ENCODE results near the gene PARP12. TPM values are rescaled to one million over a fixed set of nuclear protein-coding genes. Genes with fewer than 3 reads are reported as not detected.

PARP12 gene
- total and polyA plus RNA-seq, 2 of the 8 experiments (the other 6 are each of a cell fraction or from before 2014, with no cell fraction given): 9.0 to 21.5 TPM

DNA sequence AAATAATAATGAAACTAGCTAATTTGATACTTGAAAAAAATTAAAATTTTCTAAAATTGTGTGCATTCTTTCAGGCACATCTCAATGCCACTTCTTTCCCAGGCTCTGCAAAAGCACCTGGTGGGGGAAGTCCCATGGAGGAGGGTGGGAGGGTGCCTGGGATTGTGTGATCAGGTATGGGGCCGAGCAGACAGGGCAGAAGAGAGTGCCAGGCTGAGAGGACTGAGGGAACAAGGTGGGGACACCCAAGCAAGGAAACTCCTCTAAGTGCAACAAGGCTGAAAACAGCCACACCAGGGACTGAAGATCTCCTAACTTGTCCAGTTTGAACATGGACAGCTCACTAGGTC lies 13.8 kb downstream of the PARP12 start (continued):
- TF ChIP-seq, protein P1, sequence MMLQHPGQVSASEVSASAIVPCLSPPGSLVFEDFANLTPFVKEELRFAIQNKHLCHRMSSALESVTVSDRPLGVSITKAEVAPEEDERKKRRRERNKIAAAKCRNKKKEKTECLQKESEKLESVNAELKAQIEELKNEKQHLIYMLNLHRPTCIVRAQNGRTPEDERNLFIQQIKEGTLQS (IDR thresholded peaks at IDR 0.05; ENCODE audit: insufficient read depth, low read depth, low read length): no peak
- TF ChIP-seq, protein P2, sequence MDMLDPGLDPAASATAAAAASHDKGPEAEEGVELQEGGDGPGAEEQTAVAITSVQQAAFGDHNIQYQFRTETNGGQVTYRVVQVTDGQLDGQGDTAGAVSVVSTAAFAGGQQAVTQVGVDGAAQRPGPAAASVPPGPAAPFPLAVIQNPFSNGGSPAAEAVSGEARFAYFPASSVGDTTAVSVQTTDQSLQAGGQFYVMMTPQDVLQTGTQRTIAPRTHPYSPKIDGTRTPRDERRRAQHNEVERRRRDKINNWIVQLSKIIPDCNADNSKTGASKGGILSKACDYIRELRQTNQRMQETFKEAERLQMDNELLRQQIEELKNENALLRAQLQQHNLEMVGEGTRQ (IDR thresholded peaks at IDR 0.05; ENCODE audit: low read length): no peak
- TF ChIP-seq TEAD4 (IDR thresholded peaks at IDR 0.05; ENCODE audit: low read depth, low read length) (no peak), SP1 (IDR thresholded peaks at IDR 0.05; ENCODE audit: low read depth, low read length) (no peak), RNF2 (IDR thresholded peaks at IDR 0.05; ENCODE audit: borderline replicate concordance, low read depth, low read length, missing control alignments, poor library complexity, severe bottlenecking) (no peak), ASH2L (IDR thresholded peaks at IDR 0.05; ENCODE audit: low read length) (no peak), NANOG (IDR thresholded peaks at IDR 0.05; ENCODE audit: insufficient read depth, low read depth, low read length, poor library complexity, severe bottlenecking) (no peak), TCF12 (IDR thresholded peaks at IDR 0.05; ENCODE audit: low read depth, low read length) (no peak)
- TF ChIP-seq, protein P3, sequence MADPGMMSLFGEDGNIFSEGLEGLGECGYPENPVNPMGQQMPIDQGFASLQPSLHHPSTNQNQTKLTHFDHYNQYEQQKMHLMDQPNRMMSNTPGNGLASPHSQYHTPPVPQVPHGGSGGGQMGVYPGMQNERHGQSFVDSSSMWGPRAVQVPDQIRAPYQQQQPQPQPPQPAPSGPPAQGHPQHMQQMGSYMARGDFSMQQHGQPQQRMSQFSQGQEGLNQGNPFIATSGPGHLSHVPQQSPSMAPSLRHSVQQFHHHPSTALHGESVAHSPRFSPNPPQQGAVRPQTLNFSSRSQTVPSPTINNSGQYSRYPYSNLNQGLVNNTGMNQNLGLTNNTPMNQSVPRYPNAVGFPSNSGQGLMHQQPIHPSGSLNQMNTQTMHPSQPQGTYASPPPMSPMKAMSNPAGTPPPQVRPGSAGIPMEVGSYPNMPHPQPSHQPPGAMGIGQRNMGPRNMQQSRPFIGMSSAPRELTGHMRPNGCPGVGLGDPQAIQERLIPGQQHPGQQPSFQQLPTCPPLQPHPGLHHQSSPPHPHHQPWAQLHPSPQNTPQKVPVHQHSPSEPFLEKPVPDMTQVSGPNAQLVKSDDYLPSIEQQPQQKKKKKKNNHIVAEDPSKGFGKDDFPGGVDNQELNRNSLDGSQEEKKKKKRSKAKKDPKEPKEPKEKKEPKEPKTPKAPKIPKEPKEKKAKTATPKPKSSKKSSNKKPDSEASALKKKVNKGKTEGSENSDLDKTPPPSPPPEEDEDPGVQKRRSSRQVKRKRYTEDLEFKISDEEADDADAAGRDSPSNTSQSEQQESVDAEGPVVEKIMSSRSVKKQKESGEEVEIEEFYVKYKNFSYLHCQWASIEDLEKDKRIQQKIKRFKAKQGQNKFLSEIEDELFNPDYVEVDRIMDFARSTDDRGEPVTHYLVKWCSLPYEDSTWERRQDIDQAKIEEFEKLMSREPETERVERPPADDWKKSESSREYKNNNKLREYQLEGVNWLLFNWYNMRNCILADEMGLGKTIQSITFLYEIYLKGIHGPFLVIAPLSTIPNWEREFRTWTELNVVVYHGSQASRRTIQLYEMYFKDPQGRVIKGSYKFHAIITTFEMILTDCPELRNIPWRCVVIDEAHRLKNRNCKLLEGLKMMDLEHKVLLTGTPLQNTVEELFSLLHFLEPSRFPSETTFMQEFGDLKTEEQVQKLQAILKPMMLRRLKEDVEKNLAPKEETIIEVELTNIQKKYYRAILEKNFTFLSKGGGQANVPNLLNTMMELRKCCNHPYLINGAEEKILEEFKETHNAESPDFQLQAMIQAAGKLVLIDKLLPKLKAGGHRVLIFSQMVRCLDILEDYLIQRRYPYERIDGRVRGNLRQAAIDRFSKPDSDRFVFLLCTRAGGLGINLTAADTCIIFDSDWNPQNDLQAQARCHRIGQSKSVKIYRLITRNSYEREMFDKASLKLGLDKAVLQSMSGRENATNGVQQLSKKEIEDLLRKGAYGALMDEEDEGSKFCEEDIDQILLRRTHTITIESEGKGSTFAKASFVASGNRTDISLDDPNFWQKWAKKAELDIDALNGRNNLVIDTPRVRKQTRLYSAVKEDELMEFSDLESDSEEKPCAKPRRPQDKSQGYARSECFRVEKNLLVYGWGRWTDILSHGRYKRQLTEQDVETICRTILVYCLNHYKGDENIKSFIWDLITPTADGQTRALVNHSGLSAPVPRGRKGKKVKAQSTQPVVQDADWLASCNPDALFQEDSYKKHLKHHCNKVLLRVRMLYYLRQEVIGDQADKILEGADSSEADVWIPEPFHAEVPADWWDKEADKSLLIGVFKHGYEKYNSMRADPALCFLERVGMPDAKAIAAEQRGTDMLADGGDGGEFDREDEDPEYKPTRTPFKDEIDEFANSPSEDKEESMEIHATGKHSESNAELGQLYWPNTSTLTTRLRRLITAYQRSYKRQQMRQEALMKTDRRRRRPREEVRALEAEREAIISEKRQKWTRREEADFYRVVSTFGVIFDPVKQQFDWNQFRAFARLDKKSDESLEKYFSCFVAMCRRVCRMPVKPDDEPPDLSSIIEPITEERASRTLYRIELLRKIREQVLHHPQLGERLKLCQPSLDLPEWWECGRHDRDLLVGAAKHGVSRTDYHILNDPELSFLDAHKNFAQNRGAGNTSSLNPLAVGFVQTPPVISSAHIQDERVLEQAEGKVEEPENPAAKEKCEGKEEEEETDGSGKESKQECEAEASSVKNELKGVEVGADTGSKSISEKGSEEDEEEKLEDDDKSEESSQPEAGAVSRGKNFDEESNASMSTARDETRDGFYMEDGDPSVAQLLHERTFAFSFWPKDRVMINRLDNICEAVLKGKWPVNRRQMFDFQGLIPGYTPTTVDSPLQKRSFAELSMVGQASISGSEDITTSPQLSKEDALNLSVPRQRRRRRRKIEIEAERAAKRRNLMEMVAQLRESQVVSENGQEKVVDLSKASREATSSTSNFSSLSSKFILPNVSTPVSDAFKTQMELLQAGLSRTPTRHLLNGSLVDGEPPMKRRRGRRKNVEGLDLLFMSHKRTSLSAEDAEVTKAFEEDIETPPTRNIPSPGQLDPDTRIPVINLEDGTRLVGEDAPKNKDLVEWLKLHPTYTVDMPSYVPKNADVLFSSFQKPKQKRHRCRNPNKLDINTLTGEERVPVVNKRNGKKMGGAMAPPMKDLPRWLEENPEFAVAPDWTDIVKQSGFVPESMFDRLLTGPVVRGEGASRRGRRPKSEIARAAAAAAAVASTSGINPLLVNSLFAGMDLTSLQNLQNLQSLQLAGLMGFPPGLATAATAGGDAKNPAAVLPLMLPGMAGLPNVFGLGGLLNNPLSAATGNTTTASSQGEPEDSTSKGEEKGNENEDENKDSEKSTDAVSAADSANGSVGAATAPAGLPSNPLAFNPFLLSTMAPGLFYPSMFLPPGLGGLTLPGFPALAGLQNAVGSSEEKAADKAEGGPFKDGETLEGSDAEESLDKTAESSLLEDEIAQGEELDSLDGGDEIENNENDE (IDR thresholded peaks at IDR 0.05; ENCODE audit: insufficient replicate concordance, low read length): no peak

Measured in H1 (cell line).